GM03348 (cell line): ENCODE measurements around the gene CC2D1A.

Source experiments
- DNase-seq: peaks from one replicate; pipeline ENCODE4 v3.0.0; 2012; ENCODE audit warnings: low spot score

The CC2D1A gene

GRCh38 chr19:13905634-13906520, at the start of gene CC2D1A, which contains the start of gene BRME1:
Gene CC2D1A (plus strand): TSS chr19:13906201. CDS start chr19:13906442, 241 bp downstream.
Gene BRME1 (minus strand): TSS chr19:13906117. CDS start chr19:13904892, 1,225 bp downstream.
- DNase-seq: peak; percentile 97

DNA sequence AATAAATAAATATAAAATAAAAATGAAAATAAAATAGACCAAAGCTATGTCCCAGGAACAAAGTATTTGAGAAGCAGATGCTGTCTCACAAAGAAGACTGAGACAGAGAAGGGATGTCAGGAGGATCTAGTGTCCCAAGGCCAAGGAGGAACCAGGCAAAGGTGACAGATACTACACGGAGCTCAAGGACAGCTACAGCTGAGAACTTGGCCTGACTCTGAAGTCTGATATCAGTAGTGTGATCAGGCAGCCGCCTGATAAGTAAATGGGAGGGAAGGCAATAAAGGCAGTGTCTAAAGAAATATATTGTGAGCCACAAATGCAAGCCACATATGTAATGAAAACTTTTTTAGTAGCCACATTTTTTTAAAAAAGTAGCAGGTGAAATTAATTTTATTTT, 49.5 kb upstream of the CC2D1A start:
- DNase-seq: no peak

- no peak for DNase-seq
Observed at GRCh38 chr19:13859361-13859880, 46.6 kb upstream of the CC2D1A start.

- no peak for DNase-seq
Observed at GRCh38 chr19:13860679-13861391, 45.2 kb upstream of the CC2D1A start.

GRCh38 chr19:13861392-13861713, 44.6 kb upstream of the CC2D1A start:
- DNase-seq: peak; percentile 23

DNA sequence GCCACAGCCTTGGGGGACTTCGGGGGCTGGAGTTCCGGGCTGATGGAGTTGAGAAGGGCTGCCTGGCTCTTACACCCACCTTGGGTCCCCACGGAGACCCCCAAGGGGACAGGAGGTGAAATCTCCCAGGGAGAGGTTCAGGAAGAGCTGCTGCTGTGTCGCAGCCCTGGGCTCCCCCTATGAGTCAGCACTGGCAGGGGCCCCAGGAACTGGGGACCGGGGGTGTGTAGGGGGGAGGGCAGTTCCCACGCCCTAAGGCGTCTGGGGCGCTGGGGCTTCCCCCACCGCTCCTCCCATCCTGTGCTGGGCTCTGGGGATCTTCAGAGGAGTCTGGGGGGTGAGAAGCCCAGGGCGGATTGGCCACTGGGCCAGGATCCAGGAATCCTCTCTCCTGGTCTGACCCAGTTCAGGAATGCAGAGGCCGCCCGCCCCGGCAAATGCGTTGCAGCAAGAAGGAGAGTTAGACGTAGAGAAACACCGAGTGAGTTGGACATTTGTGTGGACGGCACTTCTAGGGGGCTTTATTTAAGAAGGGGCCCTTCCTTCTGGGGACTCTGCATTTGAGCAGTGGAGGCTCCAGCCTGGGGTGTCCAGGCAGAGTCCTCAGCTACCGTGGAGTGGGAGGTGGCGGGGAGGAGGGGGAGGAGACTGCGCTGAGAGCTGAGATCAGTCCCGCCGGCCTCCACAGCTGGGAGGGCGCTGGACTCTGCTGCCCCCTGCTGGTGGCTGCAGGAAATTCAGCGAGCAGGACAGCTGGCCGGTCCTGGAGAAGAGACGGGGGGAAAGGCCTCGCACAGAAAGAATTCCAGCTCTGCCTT, 44.1 kb upstream of the CC2D1A start:
- peak; percentile 94 for DNase-seq

DNA sequence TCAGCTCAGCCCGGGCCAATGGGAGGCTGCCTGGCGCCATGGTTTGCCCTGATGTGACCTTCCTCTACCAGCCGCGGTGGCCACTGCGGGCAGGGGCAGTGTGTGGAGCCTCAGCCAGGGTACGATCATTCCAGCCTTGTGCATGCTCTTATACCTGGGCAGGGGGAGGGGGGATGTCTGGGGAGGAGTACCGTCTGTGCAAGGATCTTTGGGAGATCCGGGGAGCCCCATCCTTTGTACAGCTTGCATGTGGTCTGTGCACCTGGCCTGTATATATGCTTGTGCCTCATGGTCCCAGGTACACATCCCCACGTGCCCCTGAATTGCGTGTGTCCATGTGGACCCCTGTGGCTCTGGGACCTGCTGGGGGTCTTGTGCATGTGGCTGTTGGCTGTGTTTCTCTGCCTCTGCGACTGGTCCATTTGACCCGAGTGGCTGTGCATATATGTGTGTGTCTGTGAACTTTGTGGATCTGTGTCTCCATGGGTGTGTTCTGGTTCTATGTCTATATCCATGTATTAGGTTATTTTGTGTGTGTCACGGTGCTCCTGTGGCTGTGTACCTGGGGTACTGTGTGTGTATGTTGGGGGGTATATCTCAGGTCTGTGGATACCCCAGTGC, 41.8 kb upstream of the CC2D1A start:
- no peak for DNase-seq

GRCh38 chr19:13864667-13865570, 41.1 kb upstream of the CC2D1A start:
- peak; percentile 37 for DNase-seq

- DNase-seq: peak; percentile 59
Observed at GRCh38 chr19:13865571-13866462, 40.2 kb upstream of the CC2D1A start.

GRCh38 chr19:13866463-13867046, 39.4 kb upstream of the CC2D1A start:
- no peak for DNase-seq

GRCh38 chr19:13868663-13869062, 37.3 kb upstream of the CC2D1A start:
- DNase-seq: no peak

- DNase-seq: no peak
Observed at GRCh38 chr19:13869281-13869680, 36.7 kb upstream of the CC2D1A start.

- DNase-seq: no peak
Observed at GRCh38 chr19:13870873-13871272, 35.1 kb upstream of the CC2D1A start.

DNA sequence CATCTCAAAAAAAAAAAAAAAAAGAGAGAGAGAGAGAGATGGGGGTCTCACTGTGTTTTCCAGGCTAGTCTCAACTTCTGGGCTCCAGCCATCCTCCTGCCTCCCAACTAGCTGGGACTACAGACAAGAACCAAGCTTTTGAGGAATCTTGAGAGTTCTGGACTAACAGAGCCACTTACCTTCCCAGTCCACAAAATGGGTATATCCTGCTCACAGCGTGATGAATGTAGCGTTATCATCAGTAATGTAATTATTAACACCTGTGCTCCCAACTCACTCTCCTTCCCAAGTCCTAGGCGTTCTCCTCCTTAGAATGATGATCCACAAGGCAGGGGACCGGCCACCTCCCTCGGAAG, 33.7 kb upstream of the CC2D1A start:
- no peak for DNase-seq

- DNase-seq: peak; percentile 67
Observed at GRCh38 chr19:13872695-13873389, 33.2 kb upstream of the CC2D1A start.

- DNase-seq: no peak
Observed at GRCh38 chr19:13873834-13874515, 32.0 kb upstream of the CC2D1A start.

DNA sequence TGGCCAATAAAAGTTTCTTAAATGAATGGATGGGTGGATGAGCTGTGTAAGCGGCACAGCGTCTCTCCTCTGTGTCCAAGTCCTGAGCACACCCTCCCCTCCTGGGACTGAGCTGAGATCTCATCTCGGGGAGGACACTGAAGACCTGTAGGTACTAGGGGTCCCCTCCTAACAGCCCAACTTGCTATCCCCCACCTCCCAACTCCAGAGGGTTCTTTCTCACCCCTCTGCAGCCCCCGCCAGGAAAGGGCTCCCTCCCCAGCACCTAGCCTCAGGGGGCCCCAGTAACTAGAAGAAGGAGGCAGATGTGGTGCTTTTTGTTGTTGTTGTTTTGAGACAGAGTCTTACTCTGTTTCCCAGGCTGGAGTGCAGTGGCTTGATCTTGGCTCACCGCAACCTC, 30.2 kb upstream of the CC2D1A start:
- DNase-seq: no peak

- no peak for DNase-seq
Observed at GRCh38 chr19:13876834-13877233, 29.2 kb upstream of the CC2D1A start, which contains the start of gene NANOS3. Gene NANOS3 (plus strand): TSS chr19:13877134. CDS start chr19:13877249, 115 bp downstream.
